D341Med (cell line): ENCODE measurements around the gene FCHSD2.

Source experiments
- DNase-seq: peaks from one replicate; pipeline ENCODE4 v3.0.0; 2012; ENCODE audit warnings: low spot score

FCHSD2 gene

GRCh38 chr11:72968390-72968789 is 173.7 kb downstream of the FCHSD2 start:
- no peak for DNase-seq

GRCh38 chr11:72965672-72966071 is 176.4 kb downstream of the FCHSD2 start:
- no peak for DNase-seq

GRCh38 chr11:72962717-72963116 is 179.4 kb downstream of the FCHSD2 start:
- no peak for DNase-seq

DNA sequence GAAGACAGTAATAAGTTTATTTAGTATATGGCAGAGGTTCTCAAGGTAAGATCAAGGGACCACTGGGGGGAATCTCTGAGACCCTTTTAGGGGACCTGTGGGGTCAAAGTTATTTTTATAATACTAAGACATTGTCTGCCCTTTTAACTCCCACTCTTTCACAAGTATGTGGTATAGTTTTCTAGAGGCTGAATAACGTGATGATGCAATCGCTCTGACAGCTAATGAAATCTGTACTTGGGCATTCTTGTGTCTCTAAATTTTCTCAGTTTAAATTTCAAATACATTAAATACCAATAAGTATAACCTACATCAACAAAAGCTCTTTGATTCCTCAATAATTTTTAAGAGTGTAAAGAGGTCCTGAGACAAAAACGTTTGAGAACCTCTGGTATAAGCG is 180.0 kb downstream of the FCHSD2 start:
- DNase-seq = no peak

- DNase-seq = no peak
Measured at GRCh38 chr11:72959998-72960731, 182.0 kb downstream of the FCHSD2 start.

DNA sequence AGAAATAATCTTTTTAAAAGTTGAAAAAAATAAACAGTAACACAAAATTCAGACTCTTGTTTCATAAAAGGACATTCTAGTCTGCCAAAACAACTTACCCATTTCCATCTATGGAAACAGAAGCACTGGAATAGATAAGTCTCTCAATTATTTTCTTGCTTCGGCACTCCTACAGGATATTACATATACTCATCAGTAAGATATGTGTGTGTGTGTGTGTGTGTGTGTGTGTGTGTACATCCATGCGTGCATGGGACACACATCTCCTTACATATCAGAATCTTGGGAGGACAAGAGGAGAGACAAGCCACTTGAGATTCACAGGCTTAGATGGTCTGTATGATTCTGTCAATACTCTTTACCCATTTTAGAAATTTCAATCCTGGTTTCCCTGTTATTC is 183.3 kb downstream of the FCHSD2 start:
- no peak for DNase-seq

DNA sequence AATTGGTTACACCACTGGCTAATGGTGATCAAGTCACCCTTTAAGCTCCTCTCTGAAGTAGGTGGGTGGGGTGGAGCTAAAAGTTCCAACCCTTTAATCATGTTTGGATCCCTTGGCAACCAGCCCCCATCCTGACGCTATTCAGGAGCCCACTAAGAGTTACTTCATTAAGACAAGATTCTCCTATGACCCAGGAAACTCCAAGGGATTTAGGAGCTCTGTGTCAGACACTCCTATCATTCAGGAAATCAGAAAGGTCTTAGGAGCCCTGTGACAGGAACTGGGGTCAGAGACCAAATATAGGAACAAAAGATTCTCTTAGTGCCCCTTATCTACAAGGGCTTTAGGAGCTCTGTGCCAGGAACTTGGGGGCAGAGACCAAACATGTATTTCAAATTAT is 186.7 kb downstream of the FCHSD2 start:
- DNase-seq = no peak

- no peak for DNase-seq
Measured at GRCh38 chr11:72954860-72955259, 187.3 kb downstream of the FCHSD2 start.

DNA sequence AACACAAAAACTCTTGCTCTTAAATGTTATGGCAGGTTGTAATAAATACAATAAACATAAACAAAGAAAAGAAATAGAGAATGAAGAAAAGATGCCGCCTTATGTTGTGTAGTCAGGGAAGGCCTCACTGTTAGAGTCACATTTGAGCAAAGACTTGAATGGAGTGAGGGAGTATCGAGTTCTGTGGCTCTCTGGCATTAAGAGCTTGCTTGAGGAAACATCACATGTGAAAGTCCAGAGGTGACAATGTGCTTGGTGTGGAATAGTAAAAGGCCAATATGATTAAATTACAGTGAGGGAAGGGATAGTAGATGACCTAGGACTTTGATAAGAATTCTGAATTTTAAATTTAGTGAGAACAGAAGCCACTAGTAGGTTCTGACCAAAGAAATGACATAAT is 188.5 kb downstream of the FCHSD2 start:
- DNase-seq = no peak

- no peak for DNase-seq
Measured at GRCh38 chr11:72951888-72952287, 190.2 kb downstream of the FCHSD2 start.

DNA sequence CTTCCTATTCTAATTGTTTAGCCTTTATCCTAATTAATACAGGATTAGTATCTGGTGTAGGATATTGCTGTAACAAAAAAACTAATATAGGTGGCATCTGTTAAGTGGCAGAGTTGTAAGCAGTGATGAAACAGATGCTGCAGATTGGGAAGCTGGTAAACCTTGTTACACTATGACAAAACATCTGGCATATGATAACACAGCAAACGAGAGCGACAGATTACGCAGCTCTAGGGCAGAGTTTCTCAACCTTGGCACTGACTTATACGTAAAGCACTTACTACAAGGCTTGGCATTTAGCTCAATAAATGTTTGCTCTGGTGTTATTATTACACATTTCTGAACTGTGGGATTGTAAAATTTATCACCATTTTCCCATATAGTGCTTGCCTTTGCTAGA is 190.9 kb downstream of the FCHSD2 start:
- DNase-seq = peak; percentile 36

DNA sequence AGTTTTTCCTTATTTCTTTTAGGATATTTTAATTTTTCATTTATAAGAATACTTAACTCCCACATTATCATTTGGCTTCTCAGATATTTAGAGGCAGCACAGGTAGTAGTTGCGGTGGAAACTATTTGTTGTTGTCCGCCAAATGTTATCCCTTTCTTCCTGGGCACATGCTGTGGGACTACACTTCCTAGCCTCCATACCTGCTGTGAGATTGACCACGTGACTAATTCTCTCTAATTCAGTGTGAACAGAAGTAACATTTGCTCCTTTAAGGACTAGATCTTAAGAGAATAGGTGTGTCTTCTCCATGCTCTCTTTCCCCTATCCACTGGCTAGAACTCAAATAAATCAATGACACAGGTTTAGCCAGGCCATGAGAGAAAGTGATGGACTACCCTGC is 191.4 kb downstream of the FCHSD2 start:
- no peak for DNase-seq

DNA sequence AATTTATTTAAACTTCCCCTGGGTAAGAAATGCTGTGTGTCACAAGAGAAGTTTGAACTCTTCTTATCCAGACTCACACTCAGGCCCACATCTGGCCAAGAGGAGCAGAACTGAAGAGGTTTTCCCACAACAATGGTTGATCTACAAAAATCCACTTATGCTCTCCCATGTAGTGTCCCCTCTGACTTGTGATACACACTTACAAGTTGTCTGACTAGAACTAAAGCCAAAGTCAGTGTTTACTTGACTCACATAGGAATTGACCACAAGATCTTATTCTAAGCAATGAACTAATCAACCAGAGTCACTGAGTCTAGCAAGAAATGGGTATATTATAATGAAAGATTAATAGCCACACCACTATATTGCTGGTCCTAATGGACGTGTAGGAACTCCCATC is 194.9 kb downstream of the FCHSD2 start:
- no peak for DNase-seq

- DNase-seq = no peak
Measured at GRCh38 chr11:72943664-72944063, 198.5 kb downstream of the FCHSD2 start.

DNA sequence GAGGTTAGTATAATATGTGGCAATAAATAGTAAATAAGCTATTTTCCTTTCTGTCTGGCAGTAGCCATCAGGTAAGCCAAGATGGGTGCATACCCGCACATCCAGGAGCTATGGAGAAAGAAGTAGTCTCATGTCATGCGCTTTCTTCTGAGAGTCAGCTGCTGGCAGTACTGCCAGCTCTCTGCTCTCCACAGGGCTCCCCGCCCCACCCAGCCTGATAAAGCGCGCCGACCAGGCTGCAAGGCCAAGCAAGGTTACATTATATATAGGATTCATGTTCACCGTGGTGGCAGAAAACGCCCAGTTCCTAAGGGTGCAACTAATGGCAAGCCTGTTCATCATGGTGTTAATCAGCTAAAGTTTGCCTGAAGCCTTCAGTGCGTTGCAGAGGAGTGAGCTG is 201.7 kb downstream of the FCHSD2 start:
- DNase-seq = no peak

- no peak for DNase-seq
Measured at GRCh38 chr11:72939031-72939430, 203.1 kb downstream of the FCHSD2 start.

- DNase-seq = no peak
Measured at GRCh38 chr11:72937439-72937838, 204.7 kb downstream of the FCHSD2 start.

- DNase-seq = no peak
Measured at GRCh38 chr11:72935700-72936099, 206.4 kb downstream of the FCHSD2 start.

DNA sequence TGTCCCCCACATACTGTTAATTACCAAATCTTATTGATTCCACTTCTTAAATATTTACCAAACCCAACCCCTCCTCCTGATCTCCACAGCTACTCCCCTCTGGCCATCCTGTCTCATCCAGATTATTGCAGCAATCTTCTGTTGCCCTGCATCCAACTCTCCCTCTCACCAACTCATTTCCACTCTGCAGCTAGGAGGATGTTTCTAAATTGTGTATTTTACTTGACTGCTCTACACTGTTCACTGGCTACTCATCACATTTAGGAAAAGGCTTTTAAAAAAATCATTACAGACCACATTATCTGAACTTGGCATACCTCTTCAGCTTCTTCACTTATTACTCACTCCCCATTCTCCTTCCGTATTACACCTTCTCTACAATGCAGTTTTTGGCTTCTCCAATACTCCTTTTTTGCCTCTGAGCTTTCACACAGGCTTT is 210.0 kb downstream of the FCHSD2 start:
- DNase-seq = no peak

GRCh38 chr11:72930008-72930407 is 212.1 kb downstream of the FCHSD2 start:
- peak; percentile 50 for DNase-seq

DNA sequence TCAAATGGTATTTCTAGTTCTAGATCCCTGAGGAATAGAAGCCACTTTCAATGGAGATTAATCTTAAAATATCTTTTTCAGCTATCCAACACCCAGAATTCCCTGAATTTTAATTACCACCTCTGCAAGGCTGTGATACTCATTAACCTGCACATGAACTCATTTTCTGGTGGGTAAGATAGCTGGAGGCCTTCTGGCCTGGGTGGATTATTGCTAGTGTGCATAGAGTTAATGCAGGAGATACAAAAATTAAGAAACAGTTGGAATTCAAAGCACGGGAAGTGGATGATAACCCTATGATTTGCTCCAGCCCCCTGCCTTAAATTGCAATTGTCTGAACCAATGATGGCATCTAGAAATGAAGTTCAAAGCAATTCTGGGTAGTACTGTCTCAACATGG is 212.9 kb downstream of the FCHSD2 start:
- DNase-seq = no peak

- no peak for DNase-seq
Measured at GRCh38 chr11:72927380-72927779, 214.7 kb downstream of the FCHSD2 start.

DNA sequence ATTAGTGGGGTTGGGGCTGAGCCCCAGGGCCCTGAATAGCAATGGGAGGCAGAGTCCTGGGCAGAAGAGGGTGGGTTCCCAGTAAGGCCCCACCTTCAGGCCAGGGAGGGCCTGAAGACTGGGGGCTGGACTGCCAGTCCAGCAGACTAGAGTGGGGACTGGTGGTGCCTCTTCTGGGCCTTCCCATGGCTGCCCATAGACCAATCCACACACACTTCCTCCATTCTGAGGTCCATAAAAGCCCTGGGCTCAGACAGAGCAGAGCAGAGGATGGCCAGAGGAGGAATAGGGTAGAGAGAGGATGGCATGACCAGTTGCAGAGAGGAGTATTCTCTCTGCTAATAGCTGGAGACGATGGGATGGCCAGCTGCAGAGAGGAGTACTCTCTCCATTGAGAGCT is 216.0 kb downstream of the FCHSD2 start:
- DNase-seq = no peak

DNA sequence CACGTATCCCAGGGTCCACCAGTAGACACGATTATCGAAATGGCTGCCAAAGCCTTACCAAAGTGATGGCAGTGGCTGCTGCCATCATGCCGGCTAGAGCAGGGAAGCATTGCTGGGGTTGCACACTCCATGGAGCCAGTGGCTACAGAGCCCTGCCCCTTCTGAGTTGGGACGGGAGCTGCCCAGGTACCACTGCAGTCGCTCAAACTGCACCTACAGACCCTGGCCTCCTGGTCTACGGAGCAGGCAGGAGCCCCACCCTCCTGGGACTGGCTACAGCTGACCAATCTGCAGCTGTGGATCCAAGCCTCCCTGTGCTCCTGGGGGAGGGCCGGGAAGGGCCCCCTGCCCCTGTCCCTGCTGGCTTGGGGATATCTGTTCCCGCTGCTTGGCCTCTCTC is 216.5 kb downstream of the FCHSD2 start:
- DNase-seq = no peak
